ENCODE measurements around the gene MICU1. TPM values are rescaled to one million over a fixed set of nuclear protein-coding genes. Genes with fewer than 3 reads are reported as not detected.

Gene MICU1
- total RNA-seq, 1 experiment from 2014 or later: 70.5 TPM

- no peak overlapping the region for H2AFZ ChIP-seq
- no peaks in the 10 kb centered on the region for H3K79me2 ChIP-seq (ENCODE audit: low read depth)
- H3K9me3 ChIP-seq (ENCODE audit: insufficient read depth, low read depth): no peaks in the 10 kb centered on the region
- ChIA-PET CTCF (no interaction called here), POLR2A (ENCODE audit: unreplicated experiment) (no interaction called here)
- no peaks in the 10 kb centered on the region for H4K20me1 ChIP-seq (ENCODE audit: insufficient read depth)
- no peak overlapping the region for H3K27ac ChIP-seq
- no peak for DNase-seq
- H3K36me3 ChIP-seq (ENCODE audit: low read depth): no peaks in the 10 kb centered on the region
- H3K4me1 ChIP-seq (replicated peaks; ENCODE audit: insufficient read depth): no peaks in the 10 kb centered on the region
- H3K4me3 ChIP-seq: no peak overlapping the region
- no peaks in the 10 kb centered on the region for H3K27me3 ChIP-seq (ENCODE audit: insufficient read depth, low read depth)
- H3K4me2 ChIP-seq: no peak overlapping the region
- H3F3A ChIP-seq (ENCODE audit: insufficient read depth, low read depth): no peaks in the 10 kb centered on the region
- intact Hi-C loops (cut with micrococcal nuclease; ENCODE audit: unreplicated experiment): no loop called here
- no TSS peak for BruUV-seq (replicated peaks)
- TF ChIP-seq EZH2 (IDR thresholded peaks at IDR 0.05; ENCODE audit: low read depth): no peak
- TF ChIP-seq, protein P1, sequence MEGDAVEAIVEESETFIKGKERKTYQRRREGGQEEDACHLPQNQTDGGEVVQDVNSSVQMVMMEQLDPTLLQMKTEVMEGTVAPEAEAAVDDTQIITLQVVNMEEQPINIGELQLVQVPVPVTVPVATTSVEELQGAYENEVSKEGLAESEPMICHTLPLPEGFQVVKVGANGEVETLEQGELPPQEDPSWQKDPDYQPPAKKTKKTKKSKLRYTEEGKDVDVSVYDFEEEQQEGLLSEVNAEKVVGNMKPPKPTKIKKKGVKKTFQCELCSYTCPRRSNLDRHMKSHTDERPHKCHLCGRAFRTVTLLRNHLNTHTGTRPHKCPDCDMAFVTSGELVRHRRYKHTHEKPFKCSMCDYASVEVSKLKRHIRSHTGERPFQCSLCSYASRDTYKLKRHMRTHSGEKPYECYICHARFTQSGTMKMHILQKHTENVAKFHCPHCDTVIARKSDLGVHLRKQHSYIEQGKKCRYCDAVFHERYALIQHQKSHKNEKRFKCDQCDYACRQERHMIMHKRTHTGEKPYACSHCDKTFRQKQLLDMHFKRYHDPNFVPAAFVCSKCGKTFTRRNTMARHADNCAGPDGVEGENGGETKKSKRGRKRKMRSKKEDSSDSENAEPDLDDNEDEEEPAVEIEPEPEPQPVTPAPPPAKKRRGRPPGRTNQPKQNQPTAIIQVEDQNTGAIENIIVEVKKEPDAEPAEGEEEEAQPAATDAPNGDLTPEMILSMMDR (conservative IDR thresholded peaks at IDR 0.05): no peak
- H3K9me2 ChIP-seq (ENCODE audit: insufficient read depth): no peaks in the 10 kb centered on the region
These were observed 110.4 kb downstream of the MICU1 start for GRCh38 chr10:72515455-72515854.

GRCh38 chr10:72513910-72514309, 112.0 kb downstream of the MICU1 start:
- BruUV-seq (replicated peaks): no TSS peak

DNA sequence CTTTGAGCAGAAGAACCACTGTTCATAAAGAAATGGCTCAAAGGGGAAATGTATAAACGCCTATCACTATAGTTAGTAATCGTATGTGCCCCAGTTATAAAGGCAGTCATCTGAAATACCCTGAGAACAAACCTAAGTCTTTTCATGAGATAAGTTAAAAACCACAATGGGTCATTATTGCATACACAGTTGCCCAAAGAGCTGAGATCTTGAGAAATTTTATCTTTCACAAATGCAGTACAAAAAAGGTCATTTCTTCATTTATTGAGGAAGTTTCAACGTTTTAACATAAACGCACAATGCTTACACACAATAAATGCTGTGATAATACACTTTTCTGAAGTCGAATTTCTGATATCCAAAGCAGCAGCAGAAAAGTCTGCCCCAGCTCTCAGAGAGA, 114.4 kb downstream of the MICU1 start:
- Histone ChIP-seq H2AFZ (no peak overlapping the region), H3K4me2 (no peak overlapping the region), H3K27ac (no peak overlapping the region), H3K4me3 (no peak overlapping the region), H3F3A (ENCODE audit: insufficient read depth, low read depth) (no peaks in the 10 kb centered on the region), H4K20me1 (ENCODE audit: insufficient read depth) (no peaks in the 10 kb centered on the region), H3K4me1 (replicated peaks; ENCODE audit: insufficient read depth) (no peaks in the 10 kb centered on the region), H3K79me2 (ENCODE audit: low read depth) (no peaks in the 10 kb centered on the region), H3K9me3 (ENCODE audit: insufficient read depth, low read depth) (no peaks in the 10 kb centered on the region), H3K36me3 (ENCODE audit: low read depth) (0 out of 2 replicates have a peak, but pooled peaks cover 3% of the 10 kb centered on the region), H3K9me2 (ENCODE audit: insufficient read depth) (no peaks in the 10 kb centered on the region), H3K27me3 (ENCODE audit: insufficient read depth, low read depth) (no peaks in the 10 kb centered on the region)
- intact Hi-C loops (cut with micrococcal nuclease; ENCODE audit: unreplicated experiment): no loop called here
- CTCF ChIA-PET: no interaction called here
- BruUV-seq (replicated peaks): no TSS peak
- TF ChIP-seq, protein P1 (conservative IDR thresholded peaks at IDR 0.05): no peak
- TF ChIP-seq EZH2 (IDR thresholded peaks at IDR 0.05; ENCODE audit: low read depth): no peak
- no peak for DNase-seq
- POLR2A ChIA-PET (ENCODE audit: unreplicated experiment): no interaction called here

More at GRCh38 chr10:72513910-72514309, 112.0 kb downstream of the MICU1 start:
- Histone ChIP-seq H2AFZ (no peak overlapping the region), H3K4me2 (no peak overlapping the region), H3K27ac (no peak overlapping the region), H3K4me1 (replicated peaks; ENCODE audit: insufficient read depth) (no peaks in the 10 kb centered on the region), H3K27me3 (ENCODE audit: insufficient read depth, low read depth) (no peaks in the 10 kb centered on the region), H3K9me3 (ENCODE audit: insufficient read depth, low read depth) (no peaks in the 10 kb centered on the region), H3K4me3 (no peak overlapping the region), H4K20me1 (ENCODE audit: insufficient read depth) (no peaks in the 10 kb centered on the region), H3K79me2 (ENCODE audit: low read depth) (no peaks in the 10 kb centered on the region), H3K36me3 (ENCODE audit: low read depth) (no peaks in the 10 kb centered on the region), H3K9me2 (ENCODE audit: insufficient read depth) (no peaks in the 10 kb centered on the region), H3F3A (ENCODE audit: insufficient read depth, low read depth) (no peaks in the 10 kb centered on the region)
- ChIA-PET CTCF (no interaction called here), POLR2A (ENCODE audit: unreplicated experiment) (interaction anchor here (0.7 kb wide), 1 partner anchor 51 kb away, joined by 7 read pairs; no protein-coding TSS in a partner anchor)
- TF ChIP-seq, protein P1 (conservative IDR thresholded peaks at IDR 0.05): no peak
- no peak for TF ChIP-seq EZH2 (IDR thresholded peaks at IDR 0.05; ENCODE audit: low read depth)
- no peak for DNase-seq
- intact Hi-C loops (cut with micrococcal nuclease; ENCODE audit: unreplicated experiment): no loop called here

Data from PC-9 (cell line).